Measurements from ENCODE around the gene USP28.

- TF ChIP-seq POLR2A (IDR thresholded peaks at IDR 0.05; ENCODE audit: low read depth, low read length): no peak
- TF ChIP-seq POLR2AphosphoS5 (IDR thresholded peaks at IDR 0.05; ENCODE audit: low read depth, low read length): no peak
- no peak for TF ChIP-seq SPI1 (IDR thresholded peaks at IDR 0.05; ENCODE audit: low read depth, low read length)
- TF ChIP-seq TAF1 (IDR thresholded peaks at IDR 0.05; ENCODE audit: low read depth, low read length): no peak
- TF ChIP-seq PAX5 (IDR thresholded peaks at IDR 0.05; ENCODE audit: insufficient read depth, low read length, severe bottlenecking): no peak
These were observed 5.6 kb upstream of the USP28 start for GRCh38 chr11:113880971-113881370.
